IgD-negative memory B cell (primary cell): ENCODE measurements around the gene SIMC1. TPM values are rescaled to one million over a fixed set of nuclear protein-coding genes. Genes with fewer than 3 reads are reported as not detected.
"Not testable (repeated sequence)": the region's sequence is repeated elsewhere in the genome, so short reads cannot be mapped to it uniquely, and the experiment has no call there.

Source experiments
- H3K27ac Mint-ChIP-seq, 3 donors: one replicate each; pipeline ENCODE4 v1.8.0; 2020 to 2022; ENCODE audit warnings: mild to moderate bottlenecking in 3 of 3, mixed read lengths in 3 of 3, moderate library complexity in 1 of 3
- H3K27me3 Mint-ChIP-seq: one replicate; pipeline ENCODE4 v1.8.0; 2021; ENCODE audit warnings: mixed read lengths
- H3K36me3 Mint-ChIP-seq: one replicate; pipeline ENCODE4 v1.8.0; 2020; ENCODE audit warnings: mild to moderate bottlenecking, mixed read lengths
- H3K4me1 Mint-ChIP-seq, 3 donors: one replicate each; pipeline ENCODE4 v1.8.0; 2020 to 2022; ENCODE audit warnings: mixed read lengths in 3 of 3, mild to moderate bottlenecking in 1 of 3
- H3K4me3 Mint-ChIP-seq, 4 donors: one replicate each; pipeline ENCODE4 v1.8.0; 2020 to 2022; ENCODE audit warnings: mild to moderate bottlenecking in 4 of 4, mixed read lengths in 4 of 4, moderate library complexity in 3 of 4
- H3K9me3 Mint-ChIP-seq, 3 donors: one replicate each; pipeline ENCODE4 v1.8.0; 2020 to 2021; ENCODE audit warnings: mixed read lengths in 3 of 3, mild to moderate bottlenecking in 1 of 3
- polyA plus RNA-seq: library from polyadenylated mRNA; unstranded; fragments of 300-500 nt; fragmentation: Illumina TruSeq; gene quantifications from one replicate; pipeline ENCODE4 v1.2.3, GENCODE V29; 2021

SIMC1 gene
- polyA plus RNA-seq, 1 donor from 2014 or later: 13.7 TPM

GRCh38 chr5:176244318-176244717 is 6.1 kb downstream of the SIMC1 start:
- H3K36me3 Mint-ChIP-seq, H3K4me3 Mint-ChIP-seq, H3K9me3 Mint-ChIP-seq, H3K4me1 Mint-ChIP-seq, H3K27ac Mint-ChIP-seq, H3K27me3 Mint-ChIP-seq: not testable (repeated sequence)

GRCh38 chr5:176245074-176245473 is 6.8 kb downstream of the SIMC1 start:
- H3K27ac Mint-ChIP-seq, H3K4me3 Mint-ChIP-seq, H3K9me3 Mint-ChIP-seq, H3K4me1 Mint-ChIP-seq, H3K36me3 Mint-ChIP-seq, H3K27me3 Mint-ChIP-seq: not testable (repeated sequence)

GRCh38 chr5:176245489-176245888 is 7.3 kb downstream of the SIMC1 start:
- not testable (repeated sequence) for H3K27me3 Mint-ChIP-seq, H3K9me3 Mint-ChIP-seq, H3K4me1 Mint-ChIP-seq, H3K4me3 Mint-ChIP-seq, H3K27ac Mint-ChIP-seq, H3K36me3 Mint-ChIP-seq

- H3K4me1 Mint-ChIP-seq, H3K9me3 Mint-ChIP-seq, H3K27ac Mint-ChIP-seq, H3K36me3 Mint-ChIP-seq, H3K27me3 Mint-ChIP-seq: not testable (repeated sequence)
- H3K4me3 Mint-ChIP-seq: peak overlapping the region in 1 of 4 donors; percentile 9
Observed at GRCh38 chr5:176250691-176251090, 12.5 kb downstream of the SIMC1 start.

GRCh38 chr5:176252171-176252570 is 13.9 kb downstream of the SIMC1 start:
- H3K27ac Mint-ChIP-seq: not testable (repeated sequence)

GRCh38 chr5:176253370-176254065 is 15.3 kb downstream of the SIMC1 start:
- H3K4me3 Mint-ChIP-seq: peak overlapping the region in 1 of 4 donors; percentile 27
- not testable (repeated sequence) for H3K27me3 Mint-ChIP-seq, H3K9me3 Mint-ChIP-seq, H3K36me3 Mint-ChIP-seq, H3K27ac Mint-ChIP-seq, H3K4me1 Mint-ChIP-seq

More at GRCh38 chr5:176252171-176252570, 13.9 kb downstream of the SIMC1 start:
- H3K36me3 Mint-ChIP-seq, H3K9me3 Mint-ChIP-seq, H3K4me3 Mint-ChIP-seq, H3K27me3 Mint-ChIP-seq, H3K4me1 Mint-ChIP-seq: not testable (repeated sequence)

GRCh38 chr5:176254066-176254393 is 15.8 kb downstream of the SIMC1 start:
- not testable (repeated sequence) for H3K4me3 Mint-ChIP-seq, H3K36me3 Mint-ChIP-seq, H3K4me1 Mint-ChIP-seq, H3K27me3 Mint-ChIP-seq, H3K9me3 Mint-ChIP-seq, H3K27ac Mint-ChIP-seq

- H3K27ac Mint-ChIP-seq, H3K4me3 Mint-ChIP-seq, H3K4me1 Mint-ChIP-seq, H3K36me3 Mint-ChIP-seq, H3K27me3 Mint-ChIP-seq, H3K9me3 Mint-ChIP-seq: not testable (repeated sequence)
Observed at GRCh38 chr5:176257871-176258505, 19.8 kb downstream of the SIMC1 start.

- not testable (repeated sequence) for H3K27ac Mint-ChIP-seq, H3K27me3 Mint-ChIP-seq, H3K4me3 Mint-ChIP-seq, H3K36me3 Mint-ChIP-seq, H3K4me1 Mint-ChIP-seq, H3K9me3 Mint-ChIP-seq
Observed at GRCh38 chr5:176260682-176261081, 22.5 kb downstream of the SIMC1 start.

GRCh38 chr5:176266448-176266847 is 28.2 kb downstream of the SIMC1 start:
- not testable (repeated sequence) for H3K27ac Mint-ChIP-seq, H3K4me3 Mint-ChIP-seq, H3K27me3 Mint-ChIP-seq, H3K4me1 Mint-ChIP-seq, H3K9me3 Mint-ChIP-seq, H3K36me3 Mint-ChIP-seq

- H3K9me3 Mint-ChIP-seq, H3K4me1 Mint-ChIP-seq, H3K27ac Mint-ChIP-seq, H3K36me3 Mint-ChIP-seq, H3K27me3 Mint-ChIP-seq, H3K4me3 Mint-ChIP-seq: not testable (repeated sequence)
Observed at GRCh38 chr5:176289018-176289417, 50.8 kb downstream of the SIMC1 start.

- H3K36me3 Mint-ChIP-seq, H3K27me3 Mint-ChIP-seq, H3K27ac Mint-ChIP-seq, H3K9me3 Mint-ChIP-seq, H3K4me3 Mint-ChIP-seq, H3K4me1 Mint-ChIP-seq: not testable (repeated sequence)
Observed at GRCh38 chr5:176290057-176290840, 52.0 kb downstream of the SIMC1 start.

GRCh38 chr5:176305356-176305755 is 67.1 kb downstream of the SIMC1 start:
- not testable (repeated sequence) for H3K4me1 Mint-ChIP-seq, H3K9me3 Mint-ChIP-seq, H3K27ac Mint-ChIP-seq, H3K4me3 Mint-ChIP-seq, H3K27me3 Mint-ChIP-seq, H3K36me3 Mint-ChIP-seq

- Mint-ChIP-seq H3K9me3 (no peaks in the 10 kb centered on the region), H3K36me3 (peaks cover 2% of the 10 kb centered on the region), H3K27ac (no peak overlapping the region), H3K4me3 (no peak overlapping the region), H3K27me3 (no peaks in the 10 kb centered on the region), H3K4me1 (no peaks in the 10 kb centered on the region)
Observed at GRCh38 chr5:176317534-176318374, 79.5 kb downstream of the SIMC1 start.

GRCh38 chr5:176319827-176320554 is 81.8 kb downstream of the SIMC1 start:
- no peak overlapping the region for H3K27ac Mint-ChIP-seq
- H3K27me3 Mint-ChIP-seq: no peaks in the 10 kb centered on the region
- H3K4me1 Mint-ChIP-seq: no peaks in the 10 kb centered on the region
- no peak overlapping the region for H3K4me3 Mint-ChIP-seq
- no peaks in the 10 kb centered on the region for H3K9me3 Mint-ChIP-seq
- H3K36me3 Mint-ChIP-seq: peaks cover 4% of the 10 kb centered on the region
